WERI-Rb-1 (cell line): Measurements from ENCODE around the gene UCHL5.
A peak's percentile ranks its signal among the peaks of the same experiment; 100 is the strongest.

ENCODE experiments used
- DNase-seq: peaks from one replicate; pipeline ENCODE4 v3.0.0-alpha.2; 2020
- H3K27ac ChIP-seq: fragments of 250-450 bp; sonication (Bioruptor Pico); 2 replicates; pipeline ENCODE4 v1.5.1; 2020; ENCODE audit warnings: mild to moderate bottlenecking, moderate library complexity
- H3K27me3 ChIP-seq: fragments of 250-450 bp; sonication (Bioruptor Pico); 2 replicates; pipeline ENCODE4 v1.5.1; 2021; ENCODE audit warnings: mild to moderate bottlenecking, low read depth, moderate library complexity; ENCODE audit not compliant: insufficient read depth, severe bottlenecking
- H3K36me3 ChIP-seq: fragments of 250-450 bp; sonication (Bioruptor Pico); 2 replicates; pipeline ENCODE4 v1.5.1; 2020; ENCODE audit warnings: mild to moderate bottlenecking, moderate library complexity
- H3K4me3 ChIP-seq: 2 replicates; pipeline ENCODE4 v1.5.1; 2011; ENCODE audit warnings: low read depth, mild to moderate bottlenecking, control low read depth, low read length
- H3K9me3 ChIP-seq: fragments of 250-450 bp; sonication (Bioruptor Pico); 2 replicates; pipeline ENCODE4 v1.5.1; 2021; ENCODE audit warnings: mild to moderate bottlenecking, moderate library complexity; ENCODE audit not compliant: severe bottlenecking
- TF ChIP-seq, protein P1 (sequence below): IDR thresholded peaks from 2 replicates; pipeline ENCODE4 v1.5.1; 2011; ENCODE audit warnings: low read depth, mild to moderate bottlenecking, control low read depth, inconsistent platforms, low read length

Gene UCHL5

DNA sequence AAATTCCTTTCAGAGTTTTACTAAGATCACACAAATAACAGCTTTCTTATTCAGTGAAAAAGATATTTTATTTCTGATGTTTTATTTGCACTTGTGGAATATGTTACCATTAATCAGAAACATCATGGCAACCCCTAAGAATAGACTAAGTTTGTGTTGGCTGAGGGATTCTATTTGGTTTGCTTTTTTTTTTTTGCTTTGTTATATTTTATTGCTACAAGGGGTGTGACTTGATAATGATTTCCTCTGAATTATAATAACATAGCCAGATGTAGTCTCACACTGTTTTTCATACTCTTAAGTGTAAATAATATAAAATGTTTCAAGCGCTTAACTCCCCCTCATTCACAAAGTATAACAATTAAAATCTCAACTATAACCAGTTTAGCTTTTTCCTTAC, 26.1 kb upstream of the UCHL5 start:
- Histone ChIP-seq H3K9me3 (no peaks in the 10 kb centered on the region), H3K4me3 (no peak overlapping the region), H3K27ac (no peak overlapping the region), H3K36me3 (peaks cover 49% of the 10 kb centered on the region), H3K27me3 (no peaks in the 10 kb centered on the region)
- no peak for DNase-seq
- TF ChIP-seq, protein P1, sequence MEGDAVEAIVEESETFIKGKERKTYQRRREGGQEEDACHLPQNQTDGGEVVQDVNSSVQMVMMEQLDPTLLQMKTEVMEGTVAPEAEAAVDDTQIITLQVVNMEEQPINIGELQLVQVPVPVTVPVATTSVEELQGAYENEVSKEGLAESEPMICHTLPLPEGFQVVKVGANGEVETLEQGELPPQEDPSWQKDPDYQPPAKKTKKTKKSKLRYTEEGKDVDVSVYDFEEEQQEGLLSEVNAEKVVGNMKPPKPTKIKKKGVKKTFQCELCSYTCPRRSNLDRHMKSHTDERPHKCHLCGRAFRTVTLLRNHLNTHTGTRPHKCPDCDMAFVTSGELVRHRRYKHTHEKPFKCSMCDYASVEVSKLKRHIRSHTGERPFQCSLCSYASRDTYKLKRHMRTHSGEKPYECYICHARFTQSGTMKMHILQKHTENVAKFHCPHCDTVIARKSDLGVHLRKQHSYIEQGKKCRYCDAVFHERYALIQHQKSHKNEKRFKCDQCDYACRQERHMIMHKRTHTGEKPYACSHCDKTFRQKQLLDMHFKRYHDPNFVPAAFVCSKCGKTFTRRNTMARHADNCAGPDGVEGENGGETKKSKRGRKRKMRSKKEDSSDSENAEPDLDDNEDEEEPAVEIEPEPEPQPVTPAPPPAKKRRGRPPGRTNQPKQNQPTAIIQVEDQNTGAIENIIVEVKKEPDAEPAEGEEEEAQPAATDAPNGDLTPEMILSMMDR, result no peak

DNA sequence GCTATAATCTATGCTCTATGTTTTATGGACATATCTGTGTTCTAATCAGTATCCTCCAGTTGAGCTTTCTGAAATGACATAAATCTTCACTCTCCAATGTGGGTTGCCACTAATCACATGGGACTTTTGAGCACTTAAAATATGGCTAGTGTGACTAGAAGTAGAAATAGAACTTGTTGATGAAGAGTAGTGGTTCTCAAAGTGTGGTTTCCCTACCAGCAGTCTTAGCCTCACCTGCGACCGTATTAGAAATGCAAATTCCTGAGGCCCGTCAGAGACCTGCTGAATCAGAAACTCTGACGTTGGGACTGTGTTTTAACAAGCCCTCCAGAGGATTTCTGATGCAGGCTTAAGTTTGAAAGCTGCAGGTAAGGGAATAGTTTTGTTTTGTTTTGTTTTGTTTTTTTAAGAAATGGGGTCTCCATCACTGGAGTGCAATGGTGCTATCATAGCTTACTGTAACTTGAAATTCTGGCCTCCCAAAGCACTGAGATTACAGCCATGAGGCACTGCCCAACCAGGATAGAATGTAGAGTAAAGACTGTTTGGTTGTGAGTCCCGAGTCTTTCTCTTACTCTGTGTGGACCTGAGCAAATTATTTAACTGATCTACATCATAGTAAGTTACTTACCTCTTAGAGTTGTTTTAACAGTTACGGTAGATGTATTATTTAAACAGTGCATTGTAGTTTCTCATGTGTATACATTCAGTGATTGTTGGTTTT, 24.4 kb upstream of the UCHL5 start:
- peaks cover 54% of the 10 kb centered on the region for H3K36me3 ChIP-seq
- no peak overlapping the region for H3K27ac ChIP-seq
- TF ChIP-seq, protein P1, result no peak
- H3K9me3 ChIP-seq, result no peaks in the 10 kb centered on the region
- DNase-seq, result no peak
- no peaks in the 10 kb centered on the region for H3K27me3 ChIP-seq
- no peak overlapping the region for H3K4me3 ChIP-seq

DNA sequence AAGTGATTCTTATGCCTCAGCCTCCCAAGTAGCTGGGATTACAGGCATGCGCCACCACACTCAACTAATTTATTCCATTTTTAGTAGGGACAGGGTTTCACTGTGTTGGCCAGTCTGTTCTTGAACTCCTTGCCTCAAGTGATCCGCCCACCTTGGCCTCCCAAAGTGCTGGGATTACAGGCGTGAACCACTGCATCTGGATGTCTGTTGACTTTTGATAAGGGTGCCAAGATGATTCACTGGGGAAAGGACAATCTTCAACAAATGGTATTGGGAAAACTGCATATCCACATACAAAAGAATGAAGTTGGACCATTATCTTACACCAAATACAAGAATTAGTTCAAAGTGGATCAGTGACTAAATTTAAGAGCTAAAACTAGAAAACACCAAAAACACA, 20.0 kb upstream of the UCHL5 start:
- Histone ChIP-seq H3K36me3 (peaks cover 71% of the 10 kb centered on the region), H3K9me3 (no peaks in the 10 kb centered on the region), H3K27me3 (no peaks in the 10 kb centered on the region), H3K27ac (no peak overlapping the region), H3K4me3 (no peak overlapping the region)
- TF ChIP-seq, protein P1, result no peak
- DNase-seq, result no peak

- no peak for DNase-seq
- no peaks in the 10 kb centered on the region for H3K9me3 ChIP-seq
- TF ChIP-seq, protein P1, result no peak
- H3K4me3 ChIP-seq, result no peak overlapping the region
- H3K27ac ChIP-seq, result no peak overlapping the region
- peaks cover 65% of the 10 kb centered on the region for H3K36me3 ChIP-seq
- no peaks in the 10 kb centered on the region for H3K27me3 ChIP-seq
Observed at GRCh38 chr1:193077991-193078390, 18.8 kb upstream of the UCHL5 start.

GRCh38 chr1:193070942-193071341, 11.8 kb upstream of the UCHL5 start:
- Histone ChIP-seq H3K4me3 (no peak overlapping the region), H3K27ac (no peak overlapping the region), H3K27me3 (no peaks in the 10 kb centered on the region), H3K36me3 (peaks cover 30% of the 10 kb centered on the region), H3K9me3 (no peaks in the 10 kb centered on the region)
- TF ChIP-seq, protein P1, result no peak
- DNase-seq, result peak; percentile 70

DNA sequence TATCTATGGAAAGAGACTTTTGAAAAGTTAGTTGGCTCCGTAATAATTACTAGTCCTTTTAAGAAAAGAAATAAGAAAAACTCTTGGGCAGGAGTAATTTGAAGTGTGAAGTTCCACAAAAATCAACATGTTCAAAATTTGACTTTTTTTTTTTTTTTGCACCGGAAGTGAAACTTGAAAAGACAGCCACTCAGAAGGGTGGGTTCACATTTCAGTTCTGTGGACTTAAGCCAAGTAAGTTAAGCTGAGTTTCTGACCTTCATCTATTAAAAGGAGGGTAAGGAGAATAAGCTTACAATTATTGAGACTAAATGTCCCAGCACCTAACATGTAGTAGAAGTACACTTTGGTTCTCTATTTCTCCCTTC, 11.2 kb upstream of the UCHL5 start:
- H3K36me3 ChIP-seq, result peaks cover 25% of the 10 kb centered on the region
- H3K9me3 ChIP-seq, result no peaks in the 10 kb centered on the region
- no peaks in the 10 kb centered on the region for H3K27me3 ChIP-seq
- TF ChIP-seq, protein P1, result no peak
- no peak overlapping the region for H3K27ac ChIP-seq
- no peak for DNase-seq
- no peak overlapping the region for H3K4me3 ChIP-seq
